LNCaP clone FGC (cell line): ENCODE measurements around the gene TRIM61.
"Not testable (repeated sequence)": the region's sequence is repeated elsewhere in the genome, so short reads cannot be mapped to it uniquely, and the experiment has no call there.

Experiments
- DNase-seq: peaks from one replicate; pipeline ENCODE4 v3.0.0-alpha.2; 2011; ENCODE audit warnings: low read depth
- H3K4me3 ChIP-seq: 2 replicates; pipeline ENCODE4 v1.5.1; 2011; ENCODE audit warnings: mild to moderate bottlenecking, low read depth, low read length, control low read depth
- TF ChIP-seq, protein P1 (sequence below): IDR thresholded peaks from 2 replicates; pipeline ENCODE4 v1.5.1; 2012; ENCODE audit warnings: mild to moderate bottlenecking; ENCODE audit not compliant: control insufficient read depth, insufficient read depth; ENCODE audit errors: extremely low read depth

The TRIM61 gene

DNA sequence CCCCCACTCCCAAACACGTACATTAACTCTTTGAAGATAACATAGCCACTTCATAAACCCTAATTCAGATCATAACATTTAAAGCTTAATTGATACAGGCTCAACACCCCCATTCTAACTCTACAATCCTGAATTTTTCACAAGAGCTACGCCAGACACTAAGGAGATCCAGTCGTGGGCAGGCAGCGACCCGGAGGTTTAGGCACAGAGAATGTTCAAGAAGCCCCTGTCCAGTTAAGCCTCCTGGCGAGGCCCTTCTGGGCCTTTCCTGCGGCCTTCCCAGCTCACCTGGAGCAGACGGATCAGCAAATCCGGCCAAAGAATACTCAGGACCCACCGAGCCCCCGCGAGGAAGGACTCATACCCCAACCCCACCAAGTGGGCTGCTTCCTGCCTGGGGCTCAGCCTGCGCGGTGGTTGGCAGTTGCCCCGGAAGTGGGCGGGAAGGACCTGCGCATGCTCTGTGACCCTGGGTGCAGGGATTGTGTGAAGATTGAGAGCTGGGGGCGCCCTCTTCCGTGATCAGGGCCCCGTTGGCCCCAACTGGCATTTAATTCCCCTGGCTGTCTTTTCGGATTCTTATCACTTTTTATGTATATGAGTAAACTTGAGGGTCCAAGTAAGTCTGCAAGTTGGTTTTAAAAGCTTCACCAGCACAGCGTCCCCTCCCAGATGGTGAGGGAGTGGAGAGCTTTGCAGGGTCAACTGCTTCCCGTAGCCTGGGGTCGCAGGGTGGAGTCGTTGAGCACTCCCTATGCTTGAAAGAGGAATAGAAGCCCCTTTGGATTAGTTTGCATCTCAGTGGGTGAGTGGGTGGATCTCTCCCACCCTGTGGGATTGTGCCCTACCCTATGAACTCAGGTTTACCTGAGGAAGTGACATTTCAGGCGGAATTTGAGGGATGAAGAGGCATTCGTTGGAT is at the start of gene TRIM61:
TRIM61 (minus strand) TSS at position 415 of the 922 bp plus-strand sequence. CDS start 7,655 bp downstream, outside the sequence.
- TF ChIP-seq, protein P1, sequence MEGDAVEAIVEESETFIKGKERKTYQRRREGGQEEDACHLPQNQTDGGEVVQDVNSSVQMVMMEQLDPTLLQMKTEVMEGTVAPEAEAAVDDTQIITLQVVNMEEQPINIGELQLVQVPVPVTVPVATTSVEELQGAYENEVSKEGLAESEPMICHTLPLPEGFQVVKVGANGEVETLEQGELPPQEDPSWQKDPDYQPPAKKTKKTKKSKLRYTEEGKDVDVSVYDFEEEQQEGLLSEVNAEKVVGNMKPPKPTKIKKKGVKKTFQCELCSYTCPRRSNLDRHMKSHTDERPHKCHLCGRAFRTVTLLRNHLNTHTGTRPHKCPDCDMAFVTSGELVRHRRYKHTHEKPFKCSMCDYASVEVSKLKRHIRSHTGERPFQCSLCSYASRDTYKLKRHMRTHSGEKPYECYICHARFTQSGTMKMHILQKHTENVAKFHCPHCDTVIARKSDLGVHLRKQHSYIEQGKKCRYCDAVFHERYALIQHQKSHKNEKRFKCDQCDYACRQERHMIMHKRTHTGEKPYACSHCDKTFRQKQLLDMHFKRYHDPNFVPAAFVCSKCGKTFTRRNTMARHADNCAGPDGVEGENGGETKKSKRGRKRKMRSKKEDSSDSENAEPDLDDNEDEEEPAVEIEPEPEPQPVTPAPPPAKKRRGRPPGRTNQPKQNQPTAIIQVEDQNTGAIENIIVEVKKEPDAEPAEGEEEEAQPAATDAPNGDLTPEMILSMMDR = no peak
- no peak within 1 kb of the TSS for H3K4me3 ChIP-seq
- DNase-seq = no peak

DNA sequence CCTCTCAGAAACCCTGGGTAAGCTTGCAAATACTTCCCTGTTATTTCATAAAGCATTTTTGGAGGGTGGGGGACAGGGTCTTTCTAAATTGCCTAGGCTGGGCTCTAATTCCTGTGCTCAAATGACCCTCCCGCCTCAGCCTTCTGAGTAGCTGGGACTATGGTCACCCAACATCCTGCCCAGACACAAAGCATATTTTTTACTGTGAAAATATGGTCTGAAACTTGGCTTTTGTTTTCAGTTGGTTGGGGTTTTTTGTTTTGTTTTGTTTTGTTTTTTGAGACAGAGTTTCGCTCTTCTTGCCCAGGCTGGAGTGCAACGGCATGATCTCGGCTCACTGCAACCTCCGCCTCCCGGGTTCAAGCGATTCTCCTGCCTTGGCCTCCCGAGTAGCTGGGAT is 48.3 kb upstream of the TRIM61 start:
- H3K4me3 ChIP-seq, DNase-seq: not testable (repeated sequence)

DNA sequence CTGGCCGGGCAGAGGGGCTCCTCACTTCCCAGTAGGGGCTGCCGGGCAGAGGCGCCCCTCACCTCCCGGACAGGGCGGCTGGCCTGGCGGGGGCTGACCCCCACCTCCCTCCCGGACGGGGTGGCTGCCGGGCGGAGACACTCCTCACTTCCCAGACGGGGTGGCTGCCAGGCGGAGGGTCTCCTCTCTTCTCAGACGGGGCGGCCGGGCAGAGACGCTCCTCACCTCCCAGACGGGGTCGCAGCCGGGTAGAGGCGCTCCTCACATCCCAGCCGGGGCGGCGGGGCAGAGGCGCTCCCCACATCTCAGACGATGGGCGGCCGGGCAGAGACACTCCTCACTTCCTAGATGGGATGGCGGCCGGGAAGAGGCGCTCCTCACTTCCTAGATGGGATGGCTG is 42.5 kb upstream of the TRIM61 start:
- DNase-seq, H3K4me3 ChIP-seq: not testable (repeated sequence)

DNA sequence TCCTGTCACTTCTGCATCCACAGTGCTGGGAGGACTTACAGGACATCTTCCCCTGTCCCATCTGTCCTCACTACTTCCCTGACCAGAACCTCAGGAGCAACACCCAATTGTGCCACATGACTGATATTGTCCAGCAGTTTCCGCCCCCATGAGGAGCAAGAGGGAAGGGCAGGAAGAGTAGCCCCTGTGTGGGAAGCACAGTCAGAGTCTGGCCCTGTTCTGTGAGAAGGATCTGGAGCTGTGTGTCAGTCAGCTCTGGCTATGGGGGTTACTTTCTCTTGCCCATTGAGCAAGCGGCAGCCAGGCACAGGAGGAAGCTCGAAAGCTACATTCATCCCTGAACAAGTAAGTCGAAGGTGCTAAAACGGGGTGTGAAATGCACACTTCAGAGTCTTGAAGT is 39.5 kb upstream of the TRIM61 start:
- TF ChIP-seq, protein P1 = no peak
- no peak for DNase-seq
- H3K4me3 ChIP-seq = no peak overlapping the region

DNA sequence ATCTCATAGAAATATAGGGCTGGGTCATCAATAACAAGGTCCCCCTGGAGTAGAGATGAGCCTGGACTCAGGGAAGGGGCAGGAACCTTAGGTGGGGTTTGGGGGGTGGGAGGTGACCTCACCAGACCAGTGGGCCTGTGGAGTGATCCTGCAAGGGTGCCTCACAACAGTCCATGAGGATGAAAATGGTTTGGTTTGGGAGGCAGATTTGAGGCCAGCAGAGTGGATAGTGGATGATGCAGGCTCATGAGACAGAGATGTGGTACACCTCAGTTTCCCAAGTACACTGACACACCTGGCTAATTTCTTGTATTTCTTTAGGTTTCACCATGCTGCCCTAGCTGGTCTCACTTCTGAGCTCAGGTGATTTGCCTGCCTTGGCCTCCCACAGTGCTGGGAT is 36.2 kb upstream of the TRIM61 start:
- TF ChIP-seq, protein P1 = no peak
- no peak for DNase-seq
- H3K4me3 ChIP-seq = no peak overlapping the region

DNA sequence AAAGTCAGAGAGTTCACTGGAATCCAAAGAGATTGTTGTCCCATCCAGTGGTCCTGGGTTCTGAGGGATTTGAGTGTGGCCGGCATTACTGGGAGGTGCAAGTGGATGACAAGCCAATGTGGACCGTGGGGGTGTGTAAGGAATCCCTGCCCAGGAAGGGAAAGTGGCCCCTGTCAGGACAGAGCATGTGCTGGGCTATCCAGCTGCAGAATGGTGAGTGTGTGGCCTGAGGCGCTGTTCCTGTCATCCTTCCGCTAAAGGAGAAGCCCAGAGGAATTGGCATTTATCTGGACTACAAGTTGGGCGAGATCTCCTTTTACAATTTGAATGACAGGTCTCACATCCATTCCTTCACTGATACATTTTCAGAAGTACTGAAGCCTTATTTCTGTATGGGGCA is 33.9 kb upstream of the TRIM61 start:
- no peak overlapping the region for H3K4me3 ChIP-seq
- DNase-seq = no peak
- TF ChIP-seq, protein P1 = no peak

DNA sequence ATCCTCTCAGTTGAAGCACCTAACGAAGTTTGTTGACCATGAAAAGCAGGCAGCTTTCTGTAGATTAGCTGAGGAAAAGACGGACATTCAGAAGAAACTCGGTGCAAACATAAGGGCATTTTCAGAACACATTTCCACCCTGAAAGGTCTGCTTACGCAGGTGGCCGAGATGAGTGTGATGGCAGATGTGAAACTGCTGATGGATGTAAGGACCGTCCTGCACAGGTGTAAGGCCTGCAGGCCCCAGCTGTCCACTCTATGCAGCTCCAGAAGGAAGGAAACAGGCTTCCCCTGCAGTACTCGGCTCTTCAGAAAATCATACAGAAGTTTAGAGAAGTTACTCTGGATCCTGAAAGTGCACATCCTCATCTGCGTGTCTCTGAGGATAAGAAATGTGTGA is 33.5 kb upstream of the TRIM61 start:
- TF ChIP-seq, protein P1 = no peak
- no peak overlapping the region for H3K4me3 ChIP-seq
- DNase-seq = no peak

DNA sequence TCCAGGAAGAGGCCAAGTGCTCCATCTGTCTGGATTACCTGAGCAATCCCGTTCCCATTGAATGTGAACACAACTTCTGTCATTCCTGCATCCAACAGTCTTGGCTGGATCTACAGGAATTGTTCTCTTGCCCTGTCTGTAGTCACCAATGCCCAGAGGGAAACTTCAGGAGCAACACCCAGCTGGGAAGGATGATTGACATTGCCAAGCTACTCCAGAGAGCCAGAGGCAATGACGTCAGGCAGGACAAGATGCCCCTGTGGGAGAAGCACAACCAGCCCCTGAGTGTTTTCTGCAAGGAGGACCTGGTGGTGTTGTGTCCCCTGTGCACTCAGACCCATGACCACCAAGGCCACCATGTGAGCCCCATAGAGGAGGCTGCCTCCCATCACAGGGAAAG is 33.0 kb upstream of the TRIM61 start:
- H3K4me3 ChIP-seq = no peak overlapping the region
- TF ChIP-seq, protein P1 = no peak
- DNase-seq = no peak
